Hepatocyte (in vitro differentiated cells): Measurements from ENCODE around the gene KRAS.

Experiments used
- CTCF ChIP-seq: fragments of 200-600 bp; sonication (generic); IDR thresholded peaks from 2 replicates; pipeline ENCODE4 v1.5.1; 2016; ENCODE audit warnings: antibody characterized with exemption, mild to moderate bottlenecking; ENCODE audit not compliant: poor library complexity
- EZH2phosphoT487 ChIP-seq: fragments of 200-600 bp; sonication (generic); IDR thresholded peaks from one replicate; pipeline ENCODE4 v1.6.1; 2018; ENCODE audit warnings: antibody characterized with exemption, mild to moderate bottlenecking, low read depth, moderate library complexity; ENCODE audit not compliant: unreplicated experiment, severe bottlenecking

DNA sequence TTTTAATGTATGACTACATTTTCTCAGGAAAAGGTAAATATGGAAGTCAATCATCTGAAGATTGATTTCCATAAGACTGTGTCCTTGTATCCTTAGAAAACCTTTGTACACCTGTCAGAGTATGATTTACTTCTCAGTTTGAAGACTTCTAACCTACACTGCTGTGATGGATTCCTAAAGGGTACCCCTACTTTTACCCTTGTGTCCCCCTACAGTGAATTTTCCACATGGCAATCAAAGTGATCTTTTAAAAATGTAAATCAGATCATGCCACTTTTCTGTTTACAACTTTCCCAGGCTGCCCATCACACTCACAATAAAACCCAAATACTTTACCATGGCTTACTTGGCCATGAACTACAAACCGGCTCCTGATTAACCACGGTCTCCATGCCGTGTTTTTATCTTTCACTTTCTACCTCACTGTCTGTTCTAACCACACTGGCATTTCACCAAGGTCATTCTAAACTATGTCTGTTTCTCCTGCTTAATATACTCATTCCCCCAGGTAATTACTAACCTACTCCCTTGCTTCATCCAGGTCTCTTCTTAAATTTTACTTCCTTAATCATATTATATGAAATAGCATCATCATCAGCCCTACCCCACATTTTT is 63.8 kb downstream of the KRAS start:
- TF ChIP-seq EZH2phosphoT487: no peak
- no peak for TF ChIP-seq CTCF
